A673 (cell line): ENCODE data around the gene HMGCS1. TPM values are rescaled to one million over a fixed set of nuclear protein-coding genes. Genes with fewer than 3 reads are reported as not detected.
"Not testable (repeated sequence)": the region's sequence is repeated elsewhere in the genome, so short reads cannot be mapped to it uniquely, and the experiment has no call there.

ENCODE experiments used
- BruUV-seq: library from RNA; stranded (reverse); fragments of 400-500 nt; replicated peaks from 2 replicates; lab custom pipeline; 2021; lab: Mats Ljungman, UMichigan
- CTCF ChIA-PET: fragments of 300-600 bp; sonication (Branson Sonifier 250); formaldehyde crosslinking; loops from one replicate; lab custom pipeline; 2022; ENCODE audit warnings: antibody characterized with exemption; lab: Charles Lee
- POLR2A ChIA-PET: fragments of 300-600 bp; sonication (Branson Sonifier 250); formaldehyde crosslinking; loops from one replicate; lab custom pipeline; 2022; ENCODE audit warnings: antibody characterized with exemption; ENCODE audit not compliant: low non-redundant PET; lab: Charles Lee
- DNase-seq: peaks from one replicate; pipeline ENCODE4 v3.0.0-alpha.2; 2015; ENCODE audit warnings: low spot score
- H3K27ac ChIP-seq: fragments of 200-600 bp; sonication (generic); 2 replicates; pipeline ENCODE4 v1.5.1; 2016; ENCODE audit warnings: mixed run types, low read depth, mild to moderate bottlenecking, mixed read lengths, antibody characterized with exemption, low read length; ENCODE audit not compliant: poor library complexity, severe bottlenecking
- H3K27me3 ChIP-seq: fragments of 200-600 bp; sonication (generic); replicated peaks from 2 replicates; pipeline ENCODE4 v1.6.1; 2017; ENCODE audit warnings: mixed run types, low read depth, mild to moderate bottlenecking, mixed read lengths, antibody characterized with exemption, low read length; ENCODE audit not compliant: insufficient read depth, poor library complexity
- H3K36me3 ChIP-seq: fragments of 200-600 bp; sonication (generic); 2 replicates; pipeline ENCODE4 v1.6.1; 2016; ENCODE audit warnings: mixed run types, mild to moderate bottlenecking, mixed read lengths, antibody characterized with exemption, low read length; ENCODE audit not compliant: insufficient read depth, poor library complexity, severe bottlenecking
- H3K4me1 ChIP-seq: fragments of 200-600 bp; sonication (generic); 2 replicates; pipeline ENCODE4 v1.6.1; 2017; ENCODE audit warnings: mixed run types, mild to moderate bottlenecking, mixed read lengths, antibody characterized with exemption, low read length; ENCODE audit not compliant: insufficient read depth, poor library complexity, severe bottlenecking
- H3K4me3 ChIP-seq: fragments of 200-600 bp; sonication (generic); 2 replicates; pipeline ENCODE4 v1.5.1; 2016; ENCODE audit warnings: low read depth, mixed run types, mild to moderate bottlenecking, mixed read lengths, low read length; ENCODE audit not compliant: poor library complexity, severe bottlenecking
- H3K9me3 ChIP-seq: fragments of 200-600 bp; sonication (generic); 2 replicates; pipeline ENCODE4 v1.6.1; 2016; ENCODE audit warnings: mixed run types, low read depth, mild to moderate bottlenecking, mixed read lengths, antibody characterized with exemption, low read length; ENCODE audit not compliant: poor library complexity, severe bottlenecking
- CTCF ChIP-seq: fragments of 300-800, 200-600 bp; sonication (generic); conservative IDR thresholded peaks from 2 replicates; pipeline ENCODE4 v1.5.1; 2017; ENCODE audit warnings: low read depth, mild to moderate bottlenecking, antibody characterized with exemption, low read length, moderate library complexity, mixed read lengths
- EZH2 ChIP-seq: fragments of 200-600 bp; sonication (generic); IDR thresholded peaks from 2 replicates; pipeline ENCODE4 v1.6.1; 2017; ENCODE audit warnings: borderline replicate concordance, low read depth, mild to moderate bottlenecking, mixed read lengths, antibody characterized with exemption, low read length; ENCODE audit not compliant: poor library complexity, severe bottlenecking
- intact Hi-C: fragments of 100-400 bp; cut with micrococcal nuclease; formaldehyde crosslinking; loops from one replicate; pipeline ENCODE4 v1.10.0; 2022; ENCODE audit not compliant: unreplicated experiment
- total RNA-seq: library from RNA; stranded (reverse); gene quantifications from 2 replicates; pipeline ENCODE4 v1.2.3, GENCODE V29; 2021

Gene HMGCS1
- total RNA-seq, 1 experiment from 2014 or later, result 162 TPM

- Histone ChIP-seq H3K9me3 (no peaks in the 10 kb centered on the region), H3K27ac (no peak overlapping the region), H3K36me3 (no peaks in the 10 kb centered on the region), H3K27me3 (no peaks in the 10 kb centered on the region), H3K4me1 (no peaks in the 10 kb centered on the region), H3K4me3 (no peak overlapping the region)
- POLR2A ChIA-PET, result no interaction called here
- DNase-seq, result no peak
- intact Hi-C loops, result no loop called here
- CTCF ChIA-PET, result no interaction called here
- no TSS peak for BruUV-seq
- TF ChIP-seq EZH2 (no peak), CTCF (no peak)
Measured at GRCh38 chr5:43270645-43271044, 42.6 kb downstream of the HMGCS1 start.

GRCh38 chr5:43268188-43268820 lies 44.9 kb downstream of the HMGCS1 start:
- H3K9me3 ChIP-seq, result no peaks in the 10 kb centered on the region
- H3K27me3 ChIP-seq, result no peaks in the 10 kb centered on the region
- CTCF ChIA-PET, result no interaction called here
- intact Hi-C loops, result no loop called here
- H3K4me3 ChIP-seq, result no peak overlapping the region
- BruUV-seq, result no TSS peak
- no peak for DNase-seq
- TF ChIP-seq CTCF (no peak), EZH2 (no peak)
- POLR2A ChIA-PET, result no interaction called here
- H3K36me3 ChIP-seq, result no peaks in the 10 kb centered on the region
- no peaks in the 10 kb centered on the region for H3K4me1 ChIP-seq
- no peak overlapping the region for H3K27ac ChIP-seq

- POLR2A ChIA-PET, H3K27ac ChIP-seq, H3K4me1 ChIP-seq, BruUV-seq, intact Hi-C loops, H3K4me3 ChIP-seq, H3K36me3 ChIP-seq, CTCF ChIA-PET, H3K9me3 ChIP-seq, DNase-seq, H3K27me3 ChIP-seq: not testable (repeated sequence)
Measured at GRCh38 chr5:43262269-43262668, 50.9 kb downstream of the HMGCS1 start.

GRCh38 chr5:43258116-43258515 lies 55.1 kb downstream of the HMGCS1 start:
- ChIA-PET CTCF (no interaction called here), POLR2A (no interaction called here)
- Histone ChIP-seq H3K4me3 (no peak overlapping the region), H3K36me3 (no peaks in the 10 kb centered on the region), H3K27ac (no peak overlapping the region), H3K4me1 (no peaks in the 10 kb centered on the region), H3K9me3 (no peaks in the 10 kb centered on the region), H3K27me3 (no peaks in the 10 kb centered on the region)
- TF ChIP-seq CTCF, result no peak
- TF ChIP-seq EZH2, result no peak
- no peak for DNase-seq
- no TSS peak for BruUV-seq
- intact Hi-C loops, result no loop called here
